ENCODE measurements around the gene GPR173. TPM values are rescaled to one million over a fixed set of nuclear protein-coding genes. Genes with fewer than 3 reads are reported as not detected.

Gene GPR173
- polyA plus RNA-seq, 4 donors = 14.5 to 17.9 (median 15.2) TPM

GRCh38 chrX:53065104-53065503, 16.5 kb downstream of the GPR173 start:
- DNase-seq (ENCODE audit: low read depth in 4 of 4, low spot score in 3 of 4) = no peak

GRCh38 chrX:53071064-53071463, 22.5 kb downstream of the GPR173 start:
- DNase-seq (ENCODE audit: low read depth in 4 of 4, low spot score in 3 of 4) = no peak

DNA sequence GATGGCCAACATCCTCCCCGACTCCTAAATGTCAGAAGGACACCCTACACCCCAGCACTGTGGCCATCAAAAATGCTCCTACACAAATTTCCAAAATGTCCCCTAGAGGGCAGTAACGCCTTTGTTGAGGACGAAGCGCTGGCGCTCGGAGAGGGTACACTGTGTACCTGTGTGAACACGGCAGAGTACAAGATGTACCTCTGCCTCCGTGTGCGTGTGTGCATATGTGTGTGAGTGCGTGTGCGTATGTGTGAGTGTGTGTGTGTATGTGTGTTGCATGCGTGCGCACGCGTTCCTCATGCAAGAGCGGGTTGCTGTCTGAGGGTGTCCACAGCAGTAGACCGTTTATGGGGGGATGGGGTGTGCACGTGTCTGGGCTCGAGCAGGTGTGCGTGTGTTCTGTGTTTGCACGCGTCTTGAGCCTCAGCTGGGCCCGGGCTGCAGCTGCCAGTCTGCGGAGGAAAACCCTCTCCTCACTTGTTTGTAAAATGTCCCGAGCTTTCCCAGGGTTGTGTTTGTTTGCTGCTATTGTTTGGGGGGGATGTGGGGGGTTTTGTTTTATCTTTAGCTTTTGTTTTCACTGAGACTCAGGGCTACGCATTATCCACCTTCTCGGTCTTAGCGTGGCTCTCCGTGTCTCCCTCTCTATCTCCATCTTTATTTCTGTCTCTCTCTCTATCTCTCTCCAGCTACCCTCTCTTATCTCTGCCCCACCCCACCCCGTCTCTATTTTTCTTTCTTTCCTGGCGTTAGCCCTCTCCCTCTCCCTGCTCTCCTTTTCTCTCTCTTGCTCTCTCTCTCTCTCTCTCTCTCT, 23.2 kb downstream of the GPR173 start:
- DNase-seq (ENCODE audit: low read depth in 4 of 4, low spot score in 3 of 4) = no peak

DNA sequence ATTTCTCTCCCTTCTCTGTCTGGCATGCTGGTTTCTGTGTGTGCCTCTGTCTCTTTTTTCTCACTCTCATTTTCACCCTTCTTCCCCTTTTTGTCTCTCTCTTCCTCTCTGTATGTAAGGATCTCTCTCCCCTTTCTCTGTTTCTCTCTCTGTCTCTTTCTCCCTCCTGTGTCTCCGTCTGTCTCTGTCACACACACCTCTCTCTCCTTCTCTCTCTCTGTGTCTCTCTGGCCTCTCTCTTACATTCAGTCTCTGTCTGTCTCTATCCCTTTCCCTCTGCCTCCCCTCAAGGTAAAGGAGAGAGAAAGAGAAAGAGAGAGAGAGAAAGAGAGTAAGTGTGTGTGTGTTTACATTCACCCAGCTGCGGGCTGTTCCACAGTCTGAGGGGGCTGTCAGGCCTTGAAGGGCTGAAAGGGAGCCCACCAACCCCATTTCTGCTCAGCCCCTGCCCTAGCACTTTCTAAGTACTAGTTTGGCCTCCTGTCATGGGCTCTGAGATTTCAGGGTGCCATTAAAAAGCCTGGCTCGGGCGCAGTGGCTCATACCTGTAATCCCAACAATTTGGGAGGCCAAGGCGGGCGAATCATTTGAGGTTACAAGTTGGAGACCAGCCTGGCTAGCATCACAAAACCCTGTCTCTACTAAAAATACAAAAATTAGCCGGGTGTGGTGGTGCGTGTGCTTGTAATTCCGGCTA, 24.0 kb downstream of the GPR173 start:
- no peak for DNase-seq (ENCODE audit: low read depth in 4 of 4, low spot score in 3 of 4)

GRCh38 chrX:53073115-53073586, 24.6 kb downstream of the GPR173 start:
- DNase-seq (ENCODE audit: low read depth in 4 of 4, low spot score in 3 of 4) = no peak

GRCh38 chrX:53075011-53075410, 26.4 kb downstream of the GPR173 start:
- no peak for DNase-seq (ENCODE audit: low read depth in 4 of 4, low spot score in 3 of 4)

DNA sequence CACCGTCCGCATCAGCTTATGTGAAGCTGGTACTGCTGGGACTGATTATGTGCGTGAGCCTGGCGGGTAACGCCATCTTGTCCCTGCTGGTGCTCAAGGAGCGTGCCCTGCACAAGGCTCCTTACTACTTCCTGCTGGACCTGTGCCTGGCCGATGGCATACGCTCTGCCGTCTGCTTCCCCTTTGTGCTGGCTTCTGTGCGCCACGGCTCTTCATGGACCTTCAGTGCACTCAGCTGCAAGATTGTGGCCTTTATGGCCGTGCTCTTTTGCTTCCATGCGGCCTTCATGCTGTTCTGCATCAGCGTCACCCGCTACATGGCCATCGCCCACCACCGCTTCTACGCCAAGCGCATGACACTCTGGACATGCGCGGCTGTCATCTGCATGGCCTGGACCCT, 28.1 kb downstream of the GPR173 start:
- no peak for DNase-seq (ENCODE audit: low read depth in 4 of 4, low spot score in 3 of 4)

- no peak for DNase-seq (ENCODE audit: low read depth in 4 of 4, low spot score in 3 of 4)
Measured at GRCh38 chrX:53077207-53078197, 28.9 kb downstream of the GPR173 start.

DNA sequence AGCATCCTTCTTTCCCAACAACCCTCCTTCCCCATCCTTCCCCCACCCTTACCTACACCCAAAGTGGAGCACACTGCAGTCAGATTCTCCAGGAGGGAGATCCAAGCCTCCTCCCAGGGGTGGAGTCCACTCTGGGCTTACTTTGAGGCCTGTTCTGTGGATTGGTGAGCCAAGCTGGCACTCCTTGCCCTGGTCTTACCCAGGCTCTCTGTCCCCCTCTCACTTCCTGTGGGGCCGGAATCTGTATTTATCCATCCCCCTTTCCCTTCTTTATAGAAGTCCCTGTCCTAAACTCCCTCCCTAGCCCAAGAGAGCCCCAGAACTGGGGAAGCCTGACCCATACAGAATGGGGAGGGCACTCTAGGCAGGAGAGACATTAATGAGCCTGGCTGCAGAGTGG, 30.4 kb downstream of the GPR173 start:
- no peak for DNase-seq (ENCODE audit: low read depth in 4 of 4, low spot score in 3 of 4)

DNA sequence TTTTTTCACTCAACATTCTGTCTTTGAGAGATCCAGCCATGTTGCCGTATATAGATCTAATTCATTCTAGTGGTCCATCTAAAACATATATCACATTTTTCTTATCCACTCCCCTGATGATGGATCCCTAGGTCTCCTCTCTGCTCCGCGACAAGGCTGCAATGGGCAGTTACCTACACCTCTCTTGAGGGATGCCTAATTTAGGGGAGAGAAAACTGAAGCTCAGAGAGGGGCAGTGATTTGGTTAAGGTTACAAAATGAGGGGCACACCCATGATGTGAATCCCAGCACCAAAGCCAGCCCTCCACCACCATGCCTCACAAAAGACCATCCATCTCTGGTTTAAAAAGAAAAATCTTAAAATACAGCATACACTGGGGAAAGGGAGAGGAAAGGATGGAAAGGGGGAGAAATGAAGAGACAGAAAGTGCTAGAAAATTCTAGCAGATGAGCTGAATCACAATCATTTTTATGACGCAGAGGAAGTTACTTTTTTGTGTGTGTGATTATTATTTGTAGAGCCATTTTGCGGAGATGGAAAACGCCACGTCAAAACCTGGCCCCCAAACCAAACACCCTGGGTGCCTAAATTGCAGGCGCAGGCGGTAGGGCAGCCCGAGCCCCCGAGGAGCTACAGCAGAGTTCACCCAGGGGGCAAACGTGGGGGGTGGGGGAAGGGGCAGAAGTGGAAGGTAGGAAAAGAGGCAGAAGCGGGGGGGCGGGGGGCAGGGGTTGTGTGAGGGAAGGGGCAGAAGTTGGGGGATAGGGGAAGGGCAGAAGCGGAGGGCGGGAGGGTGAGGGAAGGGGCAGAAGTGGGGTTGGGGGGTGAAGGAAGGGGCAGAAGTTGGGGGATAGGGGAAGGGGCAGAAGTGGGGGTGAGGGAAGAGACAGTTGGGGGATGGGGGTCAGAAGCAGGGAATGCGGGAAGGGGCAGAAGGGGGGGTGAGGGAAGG, 32.3 kb downstream of the GPR173 start:
- no peak for DNase-seq (ENCODE audit: low read depth in 4 of 4, low spot score in 3 of 4)

- peak; percentile 80 to 89 (median 86) for DNase-seq (ENCODE audit: low read depth in 4 of 4, low spot score in 3 of 4)
Measured at GRCh38 chrX:53081925-53082772, 33.6 kb downstream of the GPR173 start, which contains the start of gene TSPYL2. Gene TSPYL2 (plus strand): TSS chrX:53082367. CDS start chrX:53082499, 132 bp downstream.

DNA sequence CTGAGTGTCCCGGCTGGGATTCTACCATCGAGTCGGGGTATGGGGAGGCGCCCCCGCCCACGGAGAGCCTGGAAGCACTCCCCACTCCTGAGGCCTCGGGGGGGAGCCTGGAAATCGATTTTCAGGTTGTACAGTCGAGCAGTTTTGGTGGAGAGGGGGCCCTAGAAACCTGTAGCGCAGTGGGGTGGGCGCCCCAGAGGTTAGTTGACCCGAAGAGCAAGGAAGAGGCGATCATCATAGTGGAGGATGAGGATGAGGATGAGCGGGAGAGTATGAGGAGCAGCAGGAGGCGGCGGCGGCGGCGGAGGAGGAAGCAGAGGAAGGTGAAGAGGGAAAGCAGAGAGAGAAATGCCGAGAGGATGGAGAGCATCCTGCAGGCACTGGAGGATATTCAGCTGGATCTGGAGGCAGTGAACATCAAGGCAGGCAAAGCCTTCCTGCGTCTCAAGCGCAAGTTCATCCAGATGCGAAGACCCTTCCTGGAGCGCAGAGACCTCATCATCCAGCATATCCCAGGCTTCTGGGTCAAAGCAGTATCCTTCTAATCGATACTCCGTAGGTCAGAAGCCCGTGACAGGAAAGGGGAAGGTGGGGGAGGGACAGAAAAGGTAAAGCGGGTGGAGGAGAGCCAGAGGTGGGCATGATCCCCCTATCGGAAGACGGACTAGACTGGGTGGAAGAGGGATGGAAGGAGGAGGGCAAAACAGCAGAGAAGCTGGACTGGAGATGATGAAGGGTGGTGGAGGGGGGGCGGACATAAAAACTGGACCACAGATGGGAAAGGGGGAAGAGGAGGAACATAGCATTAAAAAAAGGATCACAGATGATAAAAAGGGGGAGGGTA, 34.4 kb downstream of the GPR173 start:
- DNase-seq (ENCODE audit: low read depth in 4 of 4, low spot score in 3 of 4) = no peak

- no peak for DNase-seq (ENCODE audit: low read depth in 4 of 4, low spot score in 3 of 4)
Measured at GRCh38 chrX:53084043-53084570, 35.5 kb downstream of the GPR173 start.

- no peak for DNase-seq (ENCODE audit: low read depth in 4 of 4, low spot score in 3 of 4)
Measured at GRCh38 chrX:53084863-53085262, 36.3 kb downstream of the GPR173 start.

DNA sequence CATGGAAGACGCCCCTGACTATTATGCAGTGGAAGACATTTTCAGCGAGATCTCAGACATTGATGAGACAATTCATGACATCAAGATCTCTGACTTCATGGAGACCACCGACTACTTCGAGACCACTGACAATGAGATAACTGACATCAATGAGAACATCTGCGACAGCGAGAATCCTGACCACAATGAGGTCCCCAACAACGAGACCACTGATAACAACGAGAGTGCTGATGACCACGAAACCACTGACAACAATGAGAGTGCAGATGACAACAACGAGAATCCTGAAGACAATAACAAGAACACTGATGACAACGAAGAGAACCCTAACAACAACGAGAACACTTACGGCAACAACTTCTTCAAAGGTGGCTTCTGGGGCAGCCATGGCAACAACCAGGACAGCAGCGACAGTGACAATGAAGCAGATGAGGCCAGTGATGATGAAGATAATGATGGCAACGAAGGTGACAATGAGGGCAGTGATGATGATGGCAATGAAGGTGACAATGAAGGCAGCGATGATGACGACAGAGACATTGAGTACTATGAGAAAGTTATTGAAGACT, 37.2 kb downstream of the GPR173 start:
- no peak for DNase-seq (ENCODE audit: low read depth in 4 of 4, low spot score in 3 of 4)

DNA sequence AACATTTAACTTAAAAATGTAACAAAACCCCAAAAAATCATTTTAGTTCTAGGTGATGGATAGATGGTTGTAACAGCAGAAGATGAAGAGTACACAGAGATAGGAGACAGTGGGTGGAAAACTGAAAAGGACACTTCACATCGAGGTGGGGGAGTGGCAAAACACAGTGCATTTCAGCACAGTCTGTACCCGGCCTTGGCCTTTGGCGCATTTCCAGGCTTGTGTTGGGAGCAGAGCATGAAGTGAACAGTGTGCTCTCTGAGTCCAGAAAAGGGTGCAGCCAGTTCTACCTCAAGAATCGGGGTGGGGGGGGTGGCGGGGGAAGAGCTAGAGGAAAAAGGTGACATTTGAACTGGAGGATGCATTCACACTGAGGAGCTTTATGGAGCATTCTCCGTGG, 37.9 kb downstream of the GPR173 start:
- DNase-seq (ENCODE audit: low read depth in 4 of 4, low spot score in 3 of 4) = no peak

DNA sequence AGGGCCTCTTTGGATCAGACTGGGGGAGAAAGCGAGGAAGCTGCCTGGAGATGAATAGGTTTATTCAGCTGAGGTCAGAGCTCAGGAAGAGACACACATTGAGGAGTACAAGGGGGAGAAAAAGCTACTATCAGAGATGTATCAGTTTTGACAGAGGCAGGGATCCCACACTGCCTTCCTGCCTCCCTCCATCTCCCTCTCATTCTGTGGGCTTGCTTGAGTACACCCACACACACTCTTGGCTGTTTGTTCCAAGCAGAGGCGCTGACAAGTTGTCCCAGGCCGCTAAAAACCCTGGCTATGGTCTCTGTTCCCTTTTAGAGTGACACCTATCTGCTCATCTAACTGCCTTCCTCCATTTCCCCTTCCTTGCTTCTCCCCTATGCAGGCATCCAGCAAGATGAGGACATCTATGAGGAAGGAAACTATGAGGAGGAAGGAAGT, 38.8 kb downstream of the GPR173 start:
- DNase-seq (ENCODE audit: low read depth in 4 of 4, low spot score in 3 of 4) = no peak

All from right renal pelvis (tissue), 4 donors.